Skeletal muscle satellite cell (primary cell): ENCODE data around the gene RCSD1.

Experiments used
- H3K27me3 ChIP-seq: 2 replicates; pipeline ENCODE4 v1.7.0; 2013; ENCODE audit warnings: low read length; ENCODE audit not compliant: control insufficient read depth, insufficient read depth
- H3K36me3 ChIP-seq: 2 replicates; pipeline ENCODE4 v1.7.0; 2013; ENCODE audit warnings: mild to moderate bottlenecking, control low read depth, low read length; ENCODE audit not compliant: insufficient read depth
- H3K4me1 ChIP-seq: 2 replicates; pipeline ENCODE4 v1.7.0; 2013; ENCODE audit warnings: low read length; ENCODE audit not compliant: control insufficient read depth, insufficient read depth
- H3K4me2 ChIP-seq: 2 replicates; pipeline ENCODE4 v1.7.0; 2013; ENCODE audit warnings: mild to moderate bottlenecking, low read length
- H3K4me3 ChIP-seq: 2 replicates; pipeline ENCODE4 v1.7.0; 2013; ENCODE audit warnings: low read length
- H3K9ac ChIP-seq: 2 replicates; pipeline ENCODE4 v1.7.0; 2013; ENCODE audit warnings: mild to moderate bottlenecking, low read depth, low read length, moderate library complexity
- H3K9me3 ChIP-seq: replicated peaks from 2 replicates; pipeline ENCODE4 v1.7.0; 2013; ENCODE audit warnings: mild to moderate bottlenecking, control low read depth, low read length

Gene RCSD1

DNA sequence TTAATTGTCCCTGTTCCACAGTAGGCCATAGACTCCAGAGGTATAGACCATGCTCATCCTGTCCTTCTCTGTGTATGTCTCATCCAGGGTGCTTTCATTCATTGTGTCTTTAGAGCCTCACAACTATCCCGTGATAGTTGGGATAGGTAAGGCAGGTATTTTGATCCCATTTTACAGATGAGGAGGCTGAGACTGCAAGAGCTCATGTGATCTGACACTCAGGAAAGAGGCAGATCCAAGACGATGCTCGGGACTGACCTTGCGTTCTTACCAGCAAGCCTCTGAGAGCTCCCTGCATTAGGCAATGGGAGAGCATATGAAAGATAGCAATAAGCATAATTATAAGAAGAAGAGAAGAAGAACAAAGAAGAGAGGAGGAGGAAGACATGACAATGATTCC is 42.8 kb downstream of the RCSD1 start:
- H3K9me3 ChIP-seq: no peaks in the 10 kb centered on the region
- no peaks in the 10 kb centered on the region for H3K4me1 ChIP-seq
- H3K4me3 ChIP-seq: no peak overlapping the region
- H3K36me3 ChIP-seq: no peaks in the 10 kb centered on the region
- H3K4me2 ChIP-seq: no peak overlapping the region
- no peak overlapping the region for H3K9ac ChIP-seq
- H3K27me3 ChIP-seq: no peaks in the 10 kb centered on the region

DNA sequence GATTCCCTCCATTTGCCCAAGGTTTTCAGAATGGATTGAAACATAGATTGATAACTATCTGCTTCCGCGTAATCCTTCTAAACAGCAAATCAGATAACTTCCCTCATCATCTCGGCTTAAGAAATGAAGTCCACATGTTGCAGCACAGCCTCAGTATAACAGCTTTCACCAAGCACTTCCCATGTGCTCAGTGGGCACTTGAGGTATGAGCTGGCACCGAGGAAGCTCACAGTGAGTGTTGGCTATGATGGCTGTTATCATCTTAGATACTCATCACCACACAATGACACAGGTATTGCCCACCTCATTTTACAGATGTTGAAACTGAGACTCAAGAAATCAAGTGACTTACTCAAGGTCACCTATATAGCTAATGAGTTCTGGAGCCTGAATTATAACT is 43.2 kb downstream of the RCSD1 start:
- H3K36me3 ChIP-seq: no peaks in the 10 kb centered on the region
- H3K9ac ChIP-seq: no peak overlapping the region
- H3K4me2 ChIP-seq: no peak overlapping the region
- no peaks in the 10 kb centered on the region for H3K27me3 ChIP-seq
- no peaks in the 10 kb centered on the region for H3K9me3 ChIP-seq
- H3K4me1 ChIP-seq: no peaks in the 10 kb centered on the region
- no peak overlapping the region for H3K4me3 ChIP-seq

DNA sequence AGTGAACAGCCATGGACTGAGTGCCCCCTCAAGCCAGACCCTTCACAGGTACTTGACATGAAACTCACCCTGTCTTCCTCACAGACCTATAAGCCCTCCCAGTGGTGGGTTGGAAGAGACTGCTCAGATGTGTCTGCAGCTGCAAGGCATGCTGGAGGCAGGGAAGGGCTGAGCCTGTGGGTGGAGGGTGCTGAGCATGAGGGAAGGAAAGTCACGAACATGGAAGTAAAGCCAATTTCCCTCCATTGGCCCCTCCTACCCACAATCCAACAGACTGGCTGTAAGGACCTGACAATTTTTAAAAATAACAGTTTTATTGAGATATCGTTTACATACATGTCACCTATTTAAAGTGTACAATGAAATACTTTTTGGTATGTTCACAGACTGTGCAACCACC is 44.1 kb downstream of the RCSD1 start:
- no peaks in the 10 kb centered on the region for H3K27me3 ChIP-seq
- no peaks in the 10 kb centered on the region for H3K36me3 ChIP-seq
- no peak overlapping the region for H3K9ac ChIP-seq
- no peaks in the 10 kb centered on the region for H3K9me3 ChIP-seq
- no peak overlapping the region for H3K4me3 ChIP-seq
- H3K4me1 ChIP-seq: no peaks in the 10 kb centered on the region
- no peak overlapping the region for H3K4me2 ChIP-seq

DNA sequence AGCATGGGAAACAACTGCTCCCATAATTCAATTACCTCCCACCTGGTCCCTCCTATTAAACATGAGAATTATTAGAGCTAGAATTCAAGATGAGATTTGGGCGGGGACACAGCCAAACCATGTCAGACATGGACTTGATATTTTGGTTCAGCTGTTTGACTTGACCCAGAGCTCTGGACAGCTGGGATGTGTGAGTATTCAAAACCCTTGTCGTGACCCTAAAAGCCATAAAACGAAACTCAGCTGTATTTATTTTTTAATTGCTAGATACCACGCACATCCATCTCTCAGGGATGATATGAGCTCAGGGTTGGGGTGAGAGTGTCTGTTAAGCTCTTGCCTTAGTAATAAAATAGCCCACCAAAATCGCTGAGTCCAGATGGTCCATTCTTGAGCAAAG is 45.4 kb downstream of the RCSD1 start:
- Histone ChIP-seq H3K27me3 (no peaks in the 10 kb centered on the region), H3K4me2 (no peak overlapping the region), H3K4me3 (no peak overlapping the region), H3K36me3 (no peaks in the 10 kb centered on the region), H3K9ac (no peak overlapping the region), H3K4me1 (no peaks in the 10 kb centered on the region), H3K9me3 (no peaks in the 10 kb centered on the region)

DNA sequence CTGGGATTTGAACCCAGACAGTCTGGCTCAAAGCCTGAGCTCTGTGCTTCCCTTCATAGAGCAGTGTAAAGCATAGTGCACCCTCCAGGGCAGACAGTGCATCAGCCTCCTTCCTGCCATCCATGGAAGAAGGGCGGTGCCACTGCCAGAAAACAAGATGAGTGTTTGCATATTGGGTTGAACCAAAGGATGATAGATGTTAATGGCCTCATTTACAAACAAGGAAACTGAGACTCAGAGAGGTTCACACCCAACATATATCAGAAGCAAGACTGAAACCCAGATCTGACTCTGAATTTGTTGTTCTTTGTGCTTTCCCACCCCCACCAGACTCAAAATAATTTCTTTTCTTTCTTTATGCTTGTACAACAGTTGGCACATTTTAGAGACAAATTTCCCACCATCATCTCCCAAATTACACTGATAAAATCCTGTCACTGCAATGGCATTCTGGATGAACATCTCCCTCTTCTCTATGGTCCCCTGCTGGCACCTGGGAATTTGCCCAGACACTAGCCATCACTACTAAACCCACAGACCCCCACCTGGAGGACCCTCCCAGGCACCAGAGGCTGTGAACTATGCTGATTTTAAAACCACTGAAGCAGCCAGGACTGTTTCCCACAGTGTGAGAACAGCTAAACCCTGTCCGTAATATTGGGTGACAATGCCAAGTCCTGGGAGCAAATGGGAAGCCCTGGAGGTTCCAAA is 46.3 kb downstream of the RCSD1 start:
- Histone ChIP-seq H3K9ac (no peak overlapping the region), H3K36me3 (no peaks in the 10 kb centered on the region), H3K4me1 (no peaks in the 10 kb centered on the region), H3K4me2 (no peak overlapping the region), H3K27me3 (no peaks in the 10 kb centered on the region), H3K4me3 (no peak overlapping the region), H3K9me3 (no peaks in the 10 kb centered on the region)

DNA sequence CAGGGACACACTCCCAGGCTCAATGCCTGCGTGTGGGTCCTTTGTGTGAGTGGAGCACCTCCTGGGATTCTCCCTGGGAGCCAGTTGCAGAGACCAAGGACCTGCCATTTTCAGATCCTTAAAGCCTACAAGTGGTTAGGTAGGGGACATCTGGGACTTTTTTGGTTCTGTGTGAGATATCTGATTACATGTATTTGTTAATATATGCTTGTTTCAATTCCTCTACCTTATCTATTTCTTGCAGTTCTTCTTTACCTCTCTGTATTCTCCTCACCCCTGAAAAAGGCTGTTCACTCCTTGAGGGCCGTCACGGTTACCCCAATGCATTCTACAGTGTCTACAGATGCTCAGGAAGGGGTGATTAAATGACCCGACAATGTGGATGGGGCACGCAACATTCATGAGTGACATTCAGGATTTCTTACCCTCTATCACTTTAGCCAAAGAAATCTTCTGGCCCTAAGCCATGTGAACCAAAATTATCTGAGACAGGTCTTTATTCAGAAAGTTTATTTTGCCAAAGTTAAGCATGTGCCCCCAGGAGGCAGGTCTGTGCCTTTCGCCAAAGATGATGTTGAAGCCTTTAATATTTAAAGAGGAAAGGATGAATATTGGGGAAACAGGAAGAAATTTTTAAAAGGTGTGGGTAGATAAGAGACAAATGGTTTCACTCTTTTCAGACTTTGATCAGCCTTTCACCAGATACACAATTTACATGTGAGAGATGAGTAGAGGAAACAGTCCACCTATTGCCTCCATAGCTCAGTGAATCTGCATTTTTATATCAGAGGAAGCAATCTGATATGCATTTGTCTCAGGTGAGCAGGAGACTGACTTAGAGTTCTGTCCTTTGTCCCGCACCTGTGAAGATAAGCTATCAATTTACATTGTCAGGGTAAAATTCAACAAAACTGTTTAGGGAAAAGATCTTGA is 47.1 kb downstream of the RCSD1 start:
- H3K27me3 ChIP-seq: no peaks in the 10 kb centered on the region
- no peaks in the 10 kb centered on the region for H3K36me3 ChIP-seq
- no peak overlapping the region for H3K4me2 ChIP-seq
- no peaks in the 10 kb centered on the region for H3K9me3 ChIP-seq
- H3K9ac ChIP-seq: no peak overlapping the region
- no peak overlapping the region for H3K4me3 ChIP-seq
- no peaks in the 10 kb centered on the region for H3K4me1 ChIP-seq

DNA sequence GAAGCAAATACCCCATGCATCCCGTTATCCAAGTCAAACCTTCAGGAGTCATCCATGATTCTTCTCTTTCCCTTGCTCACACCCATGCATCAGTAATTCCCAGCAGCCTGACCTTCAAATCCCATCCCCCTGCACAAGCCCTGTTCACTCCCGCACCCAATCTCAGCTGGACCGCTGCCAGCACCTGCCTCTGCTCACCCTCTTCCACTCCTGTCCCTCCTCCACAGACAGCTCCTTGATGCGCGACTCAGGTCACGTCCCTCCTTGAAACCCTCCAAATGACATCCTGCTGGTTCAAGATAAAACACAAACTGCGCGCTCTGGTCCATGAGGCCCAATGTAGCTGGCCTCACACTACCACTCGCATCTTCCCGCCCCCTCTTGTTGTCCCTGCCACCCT is 48.4 kb downstream of the RCSD1 start:
- H3K4me2 ChIP-seq: no peak overlapping the region
- no peak overlapping the region for H3K9ac ChIP-seq
- H3K9me3 ChIP-seq: no peaks in the 10 kb centered on the region
- peaks cover 9% of the 10 kb centered on the region for H3K4me1 ChIP-seq
- no peak overlapping the region for H3K4me3 ChIP-seq
- no peaks in the 10 kb centered on the region for H3K27me3 ChIP-seq
- H3K36me3 ChIP-seq: no peaks in the 10 kb centered on the region

DNA sequence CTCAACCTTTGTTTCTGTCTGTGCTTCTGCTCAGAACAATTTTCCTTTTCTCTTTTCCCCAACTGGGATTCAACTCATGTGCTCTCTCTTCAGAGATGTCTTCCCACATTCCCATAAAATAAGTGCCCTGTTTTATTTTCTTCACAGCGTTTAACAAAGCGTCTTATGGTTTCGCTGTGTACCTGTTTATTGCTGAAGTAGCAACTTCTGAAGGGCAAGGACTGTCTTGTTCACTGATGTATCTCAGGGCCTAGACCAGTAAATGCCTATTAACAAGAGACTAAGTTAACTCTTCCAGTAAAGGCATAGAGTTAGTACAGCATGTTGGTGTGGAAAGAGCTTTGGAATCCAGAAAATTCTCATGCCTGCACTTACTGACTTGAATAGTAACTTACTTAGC is 48.8 kb downstream of the RCSD1 start:
- Histone ChIP-seq H3K4me1 (peaks cover 14% of the 10 kb centered on the region), H3K9me3 (no peaks in the 10 kb centered on the region), H3K36me3 (no peaks in the 10 kb centered on the region), H3K4me3 (no peak overlapping the region), H3K27me3 (no peaks in the 10 kb centered on the region), H3K4me2 (no peak overlapping the region), H3K9ac (no peak overlapping the region)

DNA sequence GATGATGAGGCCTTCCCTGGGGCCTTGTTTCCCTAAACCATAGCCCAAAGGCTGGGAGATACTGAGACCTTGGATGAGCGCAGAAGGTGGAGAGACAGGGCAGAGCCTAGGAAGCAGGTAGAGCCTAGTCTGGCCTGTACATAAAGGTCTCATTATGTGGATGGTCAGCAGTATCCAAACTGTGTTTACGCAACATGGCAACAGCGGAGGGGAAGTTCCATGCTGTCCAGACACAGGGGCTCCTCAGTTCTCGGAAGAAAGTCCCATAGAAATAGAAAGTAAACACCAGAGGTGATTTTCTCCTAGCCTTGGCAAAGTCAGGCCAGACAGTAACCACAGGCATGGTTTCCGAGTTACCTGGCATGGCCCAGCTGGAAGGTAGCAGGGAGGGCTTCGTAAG is 49.7 kb downstream of the RCSD1 start:
- H3K27me3 ChIP-seq: no peaks in the 10 kb centered on the region
- no peaks in the 10 kb centered on the region for H3K36me3 ChIP-seq

DNA sequence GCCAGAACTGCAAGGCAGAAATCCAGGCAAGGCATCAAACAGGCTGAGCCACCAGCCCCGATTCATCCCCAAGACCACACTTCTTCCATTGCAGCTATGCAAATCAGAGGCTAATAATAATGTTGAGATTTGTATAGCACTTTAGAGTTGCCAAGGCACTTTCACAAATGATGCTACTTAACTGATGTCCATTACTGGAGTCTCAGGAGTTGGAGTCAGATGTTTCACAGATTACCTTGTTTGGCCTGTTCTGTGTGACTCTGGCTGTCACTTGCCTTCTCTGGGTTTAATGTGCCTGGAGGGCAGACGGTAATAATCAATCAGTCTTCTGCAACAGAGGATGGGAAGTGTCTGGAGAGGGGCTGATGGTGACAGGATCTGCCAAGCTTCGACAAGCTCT is 51.0 kb downstream of the RCSD1 start:
- Histone ChIP-seq H3K4me2 (no peak overlapping the region), H3K4me1 (peaks cover 19% of the 10 kb centered on the region), H3K36me3 (no peaks in the 10 kb centered on the region), H3K9ac (no peak overlapping the region), H3K4me3 (no peak overlapping the region), H3K27me3 (no peaks in the 10 kb centered on the region), H3K9me3 (no peaks in the 10 kb centered on the region)

More for the DNA sequence above, 49.7 kb downstream of the RCSD1 start:
- H3K9ac ChIP-seq: no peak overlapping the region
- peaks cover 19% of the 10 kb centered on the region for H3K4me1 ChIP-seq
- H3K9me3 ChIP-seq: no peaks in the 10 kb centered on the region
- no peak overlapping the region for H3K4me2 ChIP-seq
- H3K4me3 ChIP-seq: no peak overlapping the region

DNA sequence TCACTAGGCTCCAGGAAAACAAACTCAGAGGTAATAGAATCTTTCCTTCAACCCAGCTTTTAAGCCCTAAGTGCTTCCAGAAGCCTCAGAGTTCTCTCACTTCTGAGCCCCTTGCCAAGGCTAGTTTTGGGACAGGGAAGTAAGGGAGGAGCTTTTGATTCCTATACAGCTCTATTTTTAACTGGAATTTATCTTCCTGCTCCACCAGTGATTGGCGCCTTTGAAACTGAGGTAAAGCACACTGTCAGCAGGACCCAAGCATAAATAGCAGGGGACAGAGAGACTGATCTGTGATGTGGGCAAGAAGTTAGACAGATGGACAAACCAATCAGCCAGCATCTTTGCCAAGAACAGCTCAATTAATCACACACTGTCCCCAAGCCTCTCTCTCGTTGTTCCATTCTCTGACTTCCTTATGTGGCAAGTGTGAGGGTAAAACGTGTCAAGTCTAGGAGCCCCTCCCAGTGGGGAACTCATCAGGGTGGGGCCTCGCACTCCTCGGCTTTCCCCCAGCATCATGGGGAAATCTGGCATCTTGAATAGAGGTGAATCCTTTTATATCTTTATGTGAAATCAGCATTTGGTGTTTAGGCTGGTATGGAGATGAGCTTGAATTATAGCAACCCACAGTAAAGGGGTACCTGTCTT is 51.5 kb downstream of the RCSD1 start:
- Histone ChIP-seq H3K36me3 (no peaks in the 10 kb centered on the region), H3K4me3 (no peak overlapping the region), H3K4me2 (no peak overlapping the region), H3K27me3 (no peaks in the 10 kb centered on the region), H3K9me3 (no peaks in the 10 kb centered on the region), H3K9ac (no peak overlapping the region), H3K4me1 (peaks cover 19% of the 10 kb centered on the region)
